Adrenal gland (tissue), 12 donors: ENCODE data around the gene LY9. TPM values are rescaled to one million over a fixed set of nuclear protein-coding genes. Genes with fewer than 3 reads are reported as not detected.

Source experiments
- DNase-seq, 7 donors: peaks; one replicate each; pipeline ENCODE4 v3.0.0-alpha.2; 2019 to 2020
- H3K27ac ChIP-seq, 5 donors: fragments of 200-600 bp; sonication (generic) in 4 of 5; 1 replicate in 3 of 5; 2 replicates in 2 of 5; pipeline versions ENCODE4 v1.5.1 to v1.8.0; 2016 to 2020; ENCODE audit warnings: mild to moderate bottlenecking in 1 of 5
- H3K27me3 ChIP-seq: fragments of 200-600 bp; 2 replicates; pipeline ENCODE4 v1.8.0; 2021
- H3K36me3 ChIP-seq, 2 donors: fragments of 200-600 bp; replicated peaks in 1 of 2; 1 replicate in 1 of 2; 2 replicates in 1 of 2; pipeline versions ENCODE4 v1.5.1 to v1.8.0; 2018 to 2022
- H3K4me1 ChIP-seq, 2 donors: fragments of 200-600 bp; replicated peaks in 1 of 2; 1 replicate in 1 of 2; 2 replicates in 1 of 2; pipeline versions ENCODE4 v1.5.1 to v1.8.0; 2018 to 2021
- H3K4me3 ChIP-seq, 4 donors: fragments of 200-600 bp; sonication (generic) in 3 of 4; one replicate each; pipeline ENCODE4 v1.5.1; 2016 to 2018
- H3K9me3 ChIP-seq, 3 donors: fragments of 200-600 bp; sonication (generic) in 1 of 3; replicated peaks in 1 of 3; 1 replicate in 2 of 3; 2 replicates in 1 of 3; pipeline versions ENCODE4 v1.5.1 to v1.8.0; 2016 to 2021
- POLR2A ChIP-seq, 2 donors: fragments of 450-650 bp; IDR thresholded peaks; one replicate each; pipeline ENCODE4 v1.6.1; 2017; ENCODE audit warnings: antibody characterized with exemption in 2 of 2, mild to moderate bottlenecking in 2 of 2, moderate library complexity in 1 of 2
- WGBS, 4 donors: extraction: QIAGEN DNeasy Blood & Tissue Kit in 2 of 4; methylation state at CpG; one replicate each; pipeline versions ENCODE4 v1.1.5 to v1.1.7; 2013 to 2017; 5-methylcytosine and 5-hydroxymethylcytosine counted together
- intact Hi-C, 2 donors: fragments of 100-400 bp; cut with DNase I; formaldehyde crosslinking; loops; one replicate each; pipeline versions ENCODE4 v1.14.1 to v1.15.0; 2022 to 2023
- polyA plus RNA-seq, 3 donors: library from polyadenylated mRNA; stranded (reverse); fragments of 200-250 nt in 2 of 3; fragments of 350-450 nt in 1 of 3; fragmentation: Illumina TruSeq in 1 of 3; extraction: RNeasy Lipid Tissue Mini Kit (QIAGEN cat#74804) in 1 of 3; gene quantifications; one replicate each; pipeline ENCODE4 v1.2.3, GENCODE V29; 2013 to 2014
- total RNA-seq, 9 donors: library from RNA; depleted of rRNA in 4 of 9; stranded (reverse); fragments of >200 nt in 4 of 9; fragments of 120-200 nt in 1 of 9; fragmentation: NEBNext Ultra II Directional in 1 of 9; extraction: Animal tissue kit (Norgen Biotek cat#: 25700) in 1 of 9; gene quantifications; one replicate each; pipeline versions ENCODE4 v1.1.0 to v1.2.4, GENCODE V29; 2013 to 2023
- TF ChIP-seq, protein P1 (sequence below), 6 experiments: fragments of 450-650 bp in 4 of 6; fragments of 200-600 bp in 2 of 6; sonication (generic) in 1 of 6; IDR thresholded peaks; 1 replicate in 5 of 6; 2 replicates in 1 of 6; pipeline versions ENCODE4 v1.5.1 to v1.8.0; 2016 to 2021; ENCODE audit warnings: antibody characterized with exemption in 6 of 6, mild to moderate bottlenecking in 2 of 6, moderate library complexity in 1 of 6
- donor health status: healthy with polysubstance abuse.
- donor health status: Bipolar disorder and iron deficiency.
- donor health status: DM: yes; HTN: yes; CAD: no.
- donor health status: DM: no; HTN: no; CAD: no.
- donor health status: DM: no; HTN: no; CAD: no.
- donor health status: DM: yes; HTN: yes; CAD: no.

Gene LY9
- total and polyA plus RNA-seq, 12 donors, result 0.14 to 1.3 (median 0.34) TPM; not detected in 2

DNA sequence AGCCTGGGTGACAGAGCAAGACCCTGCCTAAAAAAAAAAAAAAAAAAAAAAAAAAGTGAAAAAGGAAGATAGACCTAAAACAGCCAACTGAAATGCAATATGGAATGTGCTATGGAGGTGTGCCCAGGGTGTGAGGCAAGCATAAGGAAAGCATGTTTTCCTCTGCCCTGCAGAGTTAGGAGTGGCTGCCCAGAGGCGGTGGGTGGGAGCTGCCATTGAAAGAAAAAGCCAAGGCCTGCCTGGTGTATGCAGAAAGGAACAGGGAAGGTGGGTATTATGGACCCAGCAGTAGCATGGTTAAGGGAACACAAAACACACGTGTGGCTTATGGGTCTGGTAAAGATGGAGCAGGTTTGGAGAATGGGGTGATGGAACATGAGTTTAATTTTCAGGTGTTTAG is 57.8 kb downstream of the LY9 start:
- no peaks in the 10 kb centered on the region for H3K36me3 ChIP-seq
- H3K4me3 ChIP-seq, result no peak overlapping the region
- H3K27ac ChIP-seq, result no peak overlapping the region
- no peaks in the 10 kb centered on the region for H3K4me1 ChIP-seq
- WGBS, 4 donors, result 83 to 95% (median 90%) methylated on average over 2 of the region's 2 CpGs
- H3K27me3 ChIP-seq, result no peaks in the 10 kb centered on the region
- no peaks in the 10 kb centered on the region for H3K9me3 ChIP-seq
- DNase-seq, result no peak
- TF ChIP-seq, protein P1, sequence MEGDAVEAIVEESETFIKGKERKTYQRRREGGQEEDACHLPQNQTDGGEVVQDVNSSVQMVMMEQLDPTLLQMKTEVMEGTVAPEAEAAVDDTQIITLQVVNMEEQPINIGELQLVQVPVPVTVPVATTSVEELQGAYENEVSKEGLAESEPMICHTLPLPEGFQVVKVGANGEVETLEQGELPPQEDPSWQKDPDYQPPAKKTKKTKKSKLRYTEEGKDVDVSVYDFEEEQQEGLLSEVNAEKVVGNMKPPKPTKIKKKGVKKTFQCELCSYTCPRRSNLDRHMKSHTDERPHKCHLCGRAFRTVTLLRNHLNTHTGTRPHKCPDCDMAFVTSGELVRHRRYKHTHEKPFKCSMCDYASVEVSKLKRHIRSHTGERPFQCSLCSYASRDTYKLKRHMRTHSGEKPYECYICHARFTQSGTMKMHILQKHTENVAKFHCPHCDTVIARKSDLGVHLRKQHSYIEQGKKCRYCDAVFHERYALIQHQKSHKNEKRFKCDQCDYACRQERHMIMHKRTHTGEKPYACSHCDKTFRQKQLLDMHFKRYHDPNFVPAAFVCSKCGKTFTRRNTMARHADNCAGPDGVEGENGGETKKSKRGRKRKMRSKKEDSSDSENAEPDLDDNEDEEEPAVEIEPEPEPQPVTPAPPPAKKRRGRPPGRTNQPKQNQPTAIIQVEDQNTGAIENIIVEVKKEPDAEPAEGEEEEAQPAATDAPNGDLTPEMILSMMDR (IDR thresholded peaks at IDR 0.05), result no peak
- no peak for TF ChIP-seq POLR2A (IDR thresholded peaks at IDR 0.05)
- intact Hi-C loops, result no loop called here

DNA sequence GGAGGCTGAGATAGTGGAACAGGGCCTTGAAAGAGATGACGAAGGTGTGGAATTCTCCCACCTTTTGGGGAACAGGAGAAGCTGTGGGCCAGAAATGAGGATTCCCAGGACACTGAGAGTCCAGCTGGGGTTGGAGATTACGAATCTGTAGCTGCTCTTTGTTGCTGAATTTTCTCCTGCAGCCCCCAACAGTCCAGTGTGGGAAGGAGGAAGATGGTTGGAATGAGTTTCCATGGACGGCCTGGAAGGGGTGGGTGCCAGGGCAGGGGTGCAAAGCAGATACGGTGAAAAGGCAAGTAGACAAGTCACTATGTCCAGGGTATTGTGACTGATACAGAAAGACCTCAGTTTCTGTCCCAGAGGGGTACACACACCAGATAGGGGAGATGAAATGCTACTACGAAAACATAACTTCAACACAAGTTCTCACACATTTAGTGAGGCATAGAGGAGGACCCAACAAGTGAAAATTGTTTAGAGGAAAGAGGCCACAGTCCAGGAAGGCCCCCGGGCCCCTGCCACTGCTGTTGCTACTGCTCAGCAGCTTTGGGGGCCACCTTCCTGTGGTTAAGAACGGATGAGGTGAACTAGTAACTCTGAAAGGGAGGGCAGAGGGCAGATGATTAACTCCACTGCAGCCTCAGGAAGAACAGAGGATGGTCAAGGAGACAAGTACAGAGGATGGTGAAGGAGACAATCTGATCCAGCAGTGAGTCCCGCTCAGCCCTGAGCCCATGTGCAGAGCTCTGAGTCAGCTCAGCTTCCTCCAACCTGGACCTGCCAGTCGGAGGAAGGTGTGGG is 59.4 kb downstream of the LY9 start:
- 59 to 78% (median 66%) methylated on average over 9 of the region's 9 CpGs for WGBS, 4 donors
- Histone ChIP-seq H3K9me3 (no peaks in the 10 kb centered on the region), H3K36me3 (no peaks in the 10 kb centered on the region), H3K4me3 (no peak overlapping the region), H3K4me1 (no peaks in the 10 kb centered on the region), H3K27ac (no peak overlapping the region), H3K27me3 (no peaks in the 10 kb centered on the region)
- TF ChIP-seq, protein P1 (IDR thresholded peaks at IDR 0.05), result no peak
- TF ChIP-seq POLR2A (IDR thresholded peaks at IDR 0.05), result no peak
- intact Hi-C loops, result no loop called here
- DNase-seq, result no peak

DNA sequence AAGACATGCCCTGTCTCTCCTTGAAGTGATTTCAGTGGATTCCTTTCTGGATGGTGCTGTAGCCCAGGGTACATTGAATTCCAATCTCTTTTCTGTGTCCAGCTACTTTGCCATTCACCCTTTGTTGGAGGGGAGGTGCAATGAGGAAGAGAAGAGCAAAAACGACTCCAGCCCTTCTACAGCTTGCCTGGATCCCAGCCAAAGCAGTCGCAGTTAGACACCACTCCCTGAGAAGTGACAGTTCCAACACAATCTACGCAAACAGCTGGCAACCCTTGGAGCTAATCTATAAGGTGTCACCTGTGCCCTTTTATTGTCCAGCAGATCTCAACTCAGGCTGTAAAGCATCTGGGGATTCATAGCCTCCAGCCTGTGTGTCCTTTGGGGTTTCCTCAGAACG is 62.1 kb downstream of the LY9 start:
- peak in 1 of 7 donors; percentile 25 for DNase-seq
- WGBS, 4 donors, result 31 to 59% (median 51%) methylated on average over 4 of the region's 4 CpGs
- no peak overlapping the region for H3K4me3 ChIP-seq
- no peaks in the 10 kb centered on the region for H3K4me1 ChIP-seq
- H3K27me3 ChIP-seq, result peaks cover 3% of the 10 kb centered on the region
- no peaks in the 10 kb centered on the region for H3K36me3 ChIP-seq
- no peak overlapping the region for H3K27ac ChIP-seq
- intact Hi-C loops, result no loop called here
- TF ChIP-seq POLR2A (IDR thresholded peaks at IDR 0.05), result no peak
- TF ChIP-seq, protein P1 (IDR thresholded peaks at IDR 0.05), result no peak
- H3K9me3 ChIP-seq, result no peaks in the 10 kb centered on the region

DNA sequence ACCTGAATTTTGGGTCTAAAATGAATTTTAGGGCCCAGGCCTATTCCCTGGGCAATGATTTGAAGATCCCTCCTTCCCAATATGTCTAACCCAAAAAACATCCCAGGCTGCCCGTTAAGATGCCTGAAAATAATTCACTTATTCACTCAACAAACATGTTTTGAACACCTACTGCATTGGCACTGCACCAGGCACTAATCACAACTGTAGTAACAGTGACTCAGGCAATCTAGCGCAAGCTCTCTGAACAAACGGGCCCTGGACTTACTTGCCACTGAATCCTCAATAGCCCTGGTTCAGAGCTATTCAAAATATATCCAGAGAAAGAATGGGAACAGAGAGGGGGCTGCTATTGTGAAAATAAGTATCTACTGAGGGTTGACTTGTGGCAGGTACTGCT is 62.5 kb downstream of the LY9 start:
- 63 to 79% (median 72%) methylated on average over 3 of the region's 3 CpGs for WGBS, 4 donors
- H3K4me3 ChIP-seq, result no peak overlapping the region
- H3K27me3 ChIP-seq, result peaks cover 3% of the 10 kb centered on the region
- H3K9me3 ChIP-seq, result no peaks in the 10 kb centered on the region
- H3K4me1 ChIP-seq, result no peaks in the 10 kb centered on the region
- intact Hi-C loops, result no loop called here
- TF ChIP-seq, protein P1 (IDR thresholded peaks at IDR 0.05), result no peak
- no peak for TF ChIP-seq POLR2A (IDR thresholded peaks at IDR 0.05)
- DNase-seq, result no peak
- no peak overlapping the region for H3K27ac ChIP-seq
- no peaks in the 10 kb centered on the region for H3K36me3 ChIP-seq
